HG03469 (cell line): ENCODE measurements around the gene LY6G6F.

ENCODE experiments used
- ATAC-seq: cut with Tn5 transposase; IDR thresholded peaks from one replicate; pipeline ENCODE4 v1.9.1; 2021; ENCODE audit warnings: mild to moderate bottlenecking, moderate library complexity, moderate number of reproducible peaks; ENCODE audit not compliant: unreplicated experiment

LY6G6F gene

DNA sequence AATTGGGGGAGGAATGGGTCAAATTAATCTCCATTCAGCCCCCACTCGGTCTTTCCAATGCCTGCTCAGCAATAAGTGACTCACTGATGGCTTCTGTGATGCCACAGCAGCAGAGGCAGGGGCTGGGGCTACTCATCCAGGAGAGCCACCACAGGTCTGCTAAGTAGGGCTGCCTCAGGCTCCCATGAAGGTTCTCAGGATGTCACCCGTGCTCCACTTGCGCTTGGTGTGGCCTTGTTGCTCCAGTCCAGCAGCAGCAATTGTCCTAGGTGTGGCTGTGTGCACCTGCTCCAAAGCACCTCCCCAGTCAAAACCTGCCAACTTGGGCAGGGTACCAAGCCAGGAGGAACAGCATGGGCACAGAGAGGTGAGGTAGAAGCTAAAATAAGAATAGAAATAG, 15.5 kb downstream of the LY6G6F start:
- ATAC-seq = no peak

DNA sequence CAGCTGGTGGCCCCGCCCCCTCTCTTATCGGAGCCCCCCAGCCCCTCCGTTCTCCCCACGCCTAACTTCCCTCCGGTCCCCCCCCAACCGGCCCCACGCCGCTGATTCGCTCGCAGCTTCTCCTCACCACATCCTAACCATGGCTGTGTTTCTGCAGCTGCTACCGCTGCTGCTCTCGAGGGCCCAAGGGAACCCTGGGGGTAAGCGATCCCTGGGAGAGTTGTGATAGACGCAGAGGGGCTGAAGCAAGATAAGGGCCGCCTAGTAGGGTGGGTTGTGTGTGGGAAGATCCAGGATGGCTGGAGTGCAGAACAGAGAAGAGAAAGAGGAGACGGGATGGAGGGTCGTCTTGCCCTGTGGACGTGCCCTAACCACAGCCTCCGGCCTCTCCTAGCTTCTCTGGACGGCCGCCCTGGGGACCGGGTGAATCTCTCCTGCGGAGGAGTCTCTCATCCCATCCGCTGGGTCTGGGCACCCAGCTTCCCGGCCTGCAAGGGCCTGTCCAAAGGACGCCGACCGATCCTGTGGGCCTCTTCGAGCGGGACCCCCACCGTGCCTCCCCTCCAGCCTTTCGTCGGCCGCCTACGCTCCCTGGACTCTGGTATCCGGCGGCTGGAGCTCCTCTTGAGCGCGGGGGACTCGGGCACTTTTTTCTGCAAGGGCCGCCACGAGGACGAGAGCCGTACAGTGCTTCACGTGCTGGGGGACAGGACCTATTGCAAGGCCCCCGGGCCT, 16.7 kb downstream of the LY6G6F start, which contains the start of gene MPIG6B:
MPIG6B (plus strand) TSS at position 129 of the 735 bp plus-strand sequence; CDS start at position 140, 11 bp downstream.
- no peak for ATAC-seq

DNA sequence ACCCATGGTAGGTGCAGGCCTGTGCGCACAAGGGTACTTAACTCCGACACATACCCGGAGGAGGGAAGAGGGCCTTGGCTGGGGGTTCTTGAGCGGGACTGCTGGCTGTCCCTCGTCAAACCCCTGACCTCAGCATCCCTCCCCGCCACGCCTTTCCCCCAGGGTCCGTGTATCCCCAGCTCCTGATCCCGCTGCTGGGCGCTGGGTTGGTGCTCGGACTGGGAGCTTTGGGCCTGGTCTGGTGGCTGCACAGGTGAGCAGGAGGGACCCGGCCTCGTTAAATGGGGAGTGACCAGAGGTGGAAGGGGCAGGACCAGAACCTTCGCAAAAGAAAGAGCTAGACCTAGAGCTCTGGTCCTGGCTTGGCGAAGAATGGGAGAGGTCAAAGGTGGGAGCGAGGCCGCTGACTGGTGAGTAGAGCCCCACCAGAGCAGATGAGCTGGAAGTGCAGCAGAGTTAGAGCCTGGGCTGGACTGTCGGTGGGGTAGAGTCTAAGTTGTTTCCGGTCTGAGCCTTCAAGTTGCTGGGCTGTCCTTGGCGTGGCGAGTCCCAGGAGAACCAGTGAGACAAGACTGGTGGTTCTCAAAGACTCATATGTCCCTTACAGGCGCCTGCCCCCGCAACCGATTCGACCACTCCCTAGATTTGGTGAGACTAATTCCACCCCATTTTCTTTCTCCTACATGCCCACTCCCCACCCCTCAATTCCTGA, 17.5 kb downstream of the LY6G6F start:
- ATAC-seq = no peak

DNA sequence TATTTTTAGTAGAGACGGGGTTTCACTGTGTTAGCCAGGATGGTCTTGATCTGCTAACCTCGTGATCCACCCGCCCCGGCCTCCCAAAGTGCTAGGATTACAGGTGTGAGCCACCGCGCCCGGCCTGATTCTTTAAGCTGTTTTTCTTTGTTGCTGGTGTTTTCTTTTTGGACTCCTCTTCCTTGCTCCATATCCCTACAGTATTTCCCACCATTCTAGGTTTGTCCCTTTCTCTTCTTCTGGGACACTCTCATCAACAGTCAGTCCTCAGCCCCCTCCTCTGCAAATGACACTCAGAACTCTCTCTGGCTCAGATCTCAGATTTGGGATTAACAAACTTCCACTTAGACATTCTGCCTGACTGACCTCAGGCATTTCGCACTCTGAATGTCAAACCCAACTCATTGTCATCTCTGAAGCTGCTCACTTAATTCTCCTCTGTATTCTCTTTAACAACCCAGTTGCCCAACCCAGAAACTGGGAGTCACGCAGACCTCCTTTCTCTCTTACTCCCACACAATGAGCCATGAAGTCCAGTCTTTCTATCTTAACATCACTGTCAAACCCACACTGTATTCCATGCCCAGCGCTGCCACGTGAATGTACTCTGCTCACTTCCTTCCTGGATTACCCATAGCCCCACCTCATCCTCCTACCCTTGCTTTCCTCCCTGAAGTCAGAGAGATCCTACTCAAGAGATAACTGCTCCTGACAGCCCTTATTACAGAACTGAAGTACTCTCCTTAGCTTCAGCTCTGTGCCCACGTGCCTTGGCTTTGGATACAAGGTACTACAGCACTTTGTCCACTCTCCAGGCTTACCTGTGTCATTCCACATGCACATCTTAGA, 19.1 kb downstream of the LY6G6F start:
- no peak for ATAC-seq

DNA sequence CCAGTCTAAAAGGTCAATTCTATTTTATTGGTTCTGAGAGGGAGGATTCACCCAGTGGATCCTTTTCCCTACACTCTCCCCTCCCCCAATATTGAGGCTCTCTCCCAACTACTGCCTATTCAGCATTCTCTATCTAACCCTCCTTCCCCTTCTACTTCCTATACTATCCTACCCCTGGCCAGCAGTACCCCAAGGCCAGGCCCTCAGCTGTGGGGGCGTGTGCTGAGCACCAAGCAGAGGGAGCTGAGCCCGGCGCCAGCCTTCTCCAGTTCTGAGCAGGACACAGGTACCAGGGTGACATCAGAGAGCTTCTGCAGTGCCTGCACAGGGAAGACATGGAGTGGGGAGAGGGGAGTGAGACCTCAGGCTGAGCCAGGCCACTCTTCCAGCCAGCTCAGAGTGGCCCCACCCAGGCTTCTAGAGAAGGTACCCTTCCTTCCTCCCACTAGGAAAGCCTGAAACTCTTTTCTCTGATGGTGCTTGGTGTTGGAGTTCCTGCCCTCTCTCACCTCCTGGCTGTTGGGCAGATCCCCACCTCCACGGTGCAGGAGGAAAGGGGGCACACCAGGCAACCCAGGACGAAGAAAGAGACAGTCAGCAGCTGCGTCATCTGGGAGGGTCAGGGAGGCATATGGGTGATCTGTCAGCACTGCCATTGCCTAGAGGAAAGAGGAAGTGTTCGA, 20.5 kb downstream of the LY6G6F start:
- ATAC-seq = no peak

DNA sequence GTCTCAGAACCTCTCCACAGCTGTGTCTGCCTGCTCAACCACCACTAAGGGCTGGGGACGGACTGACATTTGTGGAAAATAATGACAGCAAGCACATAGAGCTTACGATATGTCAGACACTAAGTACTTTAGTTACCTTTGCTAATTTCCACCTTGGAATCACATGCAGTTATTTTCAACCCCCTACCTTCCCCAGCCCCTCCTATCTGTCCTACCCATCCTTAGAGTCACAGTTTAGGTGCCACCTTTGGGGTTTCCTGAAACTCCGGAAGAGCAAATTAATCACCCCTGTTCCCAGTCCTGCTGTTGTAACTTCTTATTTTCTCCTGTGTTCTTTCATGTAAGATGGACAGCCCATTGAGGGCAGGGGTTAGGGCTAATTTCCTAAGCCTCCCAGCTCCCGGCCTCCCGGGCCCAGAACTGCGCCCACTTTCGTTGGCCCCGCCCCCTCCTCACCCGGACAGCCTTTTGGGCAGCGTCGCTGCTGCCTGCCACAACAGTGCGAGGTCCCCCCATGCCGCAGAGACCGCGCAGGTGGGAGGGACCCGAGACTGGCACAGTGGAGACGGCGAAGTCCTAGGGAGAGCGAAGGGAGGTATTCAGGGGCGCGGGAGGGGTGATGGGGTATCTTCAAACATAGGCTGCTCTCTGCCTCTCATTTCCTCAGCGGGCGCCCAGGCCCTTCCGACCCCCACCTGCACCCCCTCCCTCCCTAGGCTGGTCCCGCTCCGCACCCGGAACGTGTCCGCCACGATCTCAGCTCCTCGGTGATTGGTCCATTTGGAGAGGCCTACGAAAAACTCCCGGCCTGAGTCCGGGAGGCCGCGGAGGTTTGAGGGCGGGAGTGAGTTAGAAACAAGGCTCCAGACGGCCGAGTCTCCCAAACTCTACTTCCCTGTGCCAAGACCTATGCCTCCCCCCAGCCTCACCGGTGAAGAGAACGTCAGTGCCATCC, 21.3 kb downstream of the LY6G6F start:
- ATAC-seq = no peak

DNA sequence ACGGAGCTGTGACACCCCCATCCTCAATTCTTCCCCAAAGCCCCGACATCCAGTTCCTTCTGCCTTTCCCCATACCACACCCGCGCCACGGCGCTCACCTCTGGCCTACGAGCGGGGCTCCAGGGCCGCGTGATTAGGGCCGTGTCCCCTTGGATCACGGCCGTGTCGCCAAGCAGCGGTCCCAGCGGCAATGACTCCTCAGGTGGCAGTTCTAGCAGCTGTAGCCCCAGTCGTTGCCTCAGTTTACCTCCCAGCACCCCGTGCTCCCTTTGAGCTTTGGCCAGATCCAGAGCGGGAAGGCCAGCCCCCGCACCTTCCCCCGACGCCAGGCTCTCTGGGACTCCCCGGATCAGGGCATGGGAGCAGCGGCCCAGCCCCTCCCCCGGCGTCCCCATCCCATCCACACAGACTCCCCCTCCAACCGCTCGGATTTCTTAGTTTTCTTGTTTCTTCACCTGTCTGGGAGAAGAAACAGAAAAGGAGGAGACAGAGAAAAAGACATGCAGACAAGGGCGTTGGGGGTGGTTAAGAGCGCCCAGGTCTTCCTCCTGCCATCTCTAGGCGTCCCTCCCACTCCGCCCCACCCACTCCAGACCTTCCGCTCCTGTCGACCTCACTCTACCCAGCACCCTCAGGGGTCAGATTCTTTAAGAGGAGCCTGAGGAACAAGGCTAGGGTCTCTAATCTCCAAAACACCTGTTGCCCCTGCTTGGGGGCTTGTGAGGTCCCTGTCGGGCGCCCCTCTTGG, 22.3 kb downstream of the LY6G6F start, which contains the start of gene DDAH2:
DDAH2 (minus strand) TSS at position 533 of the 748 bp plus-strand sequence; CDS start at position 395, 138 bp downstream.
- no peak for ATAC-seq

DNA sequence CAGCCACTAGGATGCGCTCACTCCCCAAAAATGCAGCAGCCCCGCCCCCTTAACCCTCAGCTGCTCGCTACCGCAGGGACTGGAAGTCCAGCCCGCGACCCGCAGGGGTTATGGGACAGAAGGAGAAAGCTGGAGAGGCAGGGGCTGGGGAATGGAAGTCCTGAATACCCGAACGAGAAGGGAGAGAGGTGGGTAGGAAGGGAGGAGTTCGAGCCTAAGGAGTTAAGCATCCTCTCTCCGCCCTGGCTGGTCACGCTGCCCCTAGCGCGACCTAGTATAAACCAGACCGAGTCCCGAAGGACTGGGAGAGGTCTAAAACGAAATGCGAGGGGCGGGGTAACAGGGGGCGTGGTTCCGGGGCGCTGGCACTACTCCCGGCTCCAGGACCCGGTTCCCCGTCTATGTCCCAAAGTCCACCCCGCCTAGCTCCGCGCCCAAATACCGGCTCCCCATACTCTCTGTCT, 22.9 kb downstream of the LY6G6F start:
- no peak for ATAC-seq

DNA sequence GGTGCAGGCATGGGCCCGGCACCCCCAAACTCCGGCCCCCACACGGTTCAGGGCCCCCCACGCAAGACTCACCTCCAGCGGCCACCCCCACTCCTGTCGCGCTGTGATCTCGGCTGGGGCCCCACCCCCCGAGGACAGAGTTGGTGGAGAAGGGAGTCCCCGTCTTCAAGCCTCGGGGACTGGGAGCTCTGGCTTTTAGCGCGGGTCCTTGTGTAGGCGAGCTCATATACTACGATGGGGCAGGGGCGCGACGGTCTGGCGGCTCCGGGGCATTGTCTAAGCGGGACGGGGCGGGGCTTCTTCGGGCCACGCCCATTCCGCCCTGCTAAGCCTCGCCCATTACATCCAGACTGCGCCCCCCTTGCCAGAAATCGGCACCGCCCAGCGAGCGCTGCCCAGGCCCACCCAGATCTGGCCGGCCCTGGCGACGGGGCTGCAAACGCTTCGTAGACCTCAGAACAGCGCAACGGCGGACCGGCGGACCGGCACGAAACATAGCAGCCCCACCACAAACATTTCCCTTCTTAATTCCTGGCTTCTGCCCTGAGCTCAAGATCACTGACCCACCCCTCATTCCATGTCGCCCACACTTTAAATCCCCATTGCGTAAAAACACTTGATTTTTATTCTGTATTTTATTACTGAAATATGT, 23.4 kb downstream of the LY6G6F start:
- no peak for ATAC-seq

DNA sequence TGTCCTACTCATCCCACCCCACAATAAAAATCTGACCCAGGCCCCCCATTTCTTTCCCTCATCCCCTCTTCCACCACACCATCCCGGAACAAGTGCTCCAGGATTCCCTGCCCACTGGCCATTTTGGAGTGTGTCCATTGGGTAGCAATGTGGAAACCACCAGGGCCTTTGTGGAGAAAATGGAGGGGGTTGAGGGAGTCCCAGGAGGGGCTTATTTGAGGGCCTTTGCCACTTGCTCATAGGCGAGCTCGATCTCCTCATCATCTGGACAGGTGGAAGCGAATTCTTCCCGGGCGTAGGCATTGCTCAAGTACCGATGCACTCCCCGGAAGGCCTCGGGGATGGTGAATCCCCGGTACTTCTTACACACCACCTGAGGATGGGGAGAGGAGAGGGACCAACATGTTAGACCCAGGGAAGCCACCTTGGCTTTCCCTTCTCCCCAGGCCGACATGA, 24.0 kb downstream of the LY6G6F start:
- no peak for ATAC-seq

DNA sequence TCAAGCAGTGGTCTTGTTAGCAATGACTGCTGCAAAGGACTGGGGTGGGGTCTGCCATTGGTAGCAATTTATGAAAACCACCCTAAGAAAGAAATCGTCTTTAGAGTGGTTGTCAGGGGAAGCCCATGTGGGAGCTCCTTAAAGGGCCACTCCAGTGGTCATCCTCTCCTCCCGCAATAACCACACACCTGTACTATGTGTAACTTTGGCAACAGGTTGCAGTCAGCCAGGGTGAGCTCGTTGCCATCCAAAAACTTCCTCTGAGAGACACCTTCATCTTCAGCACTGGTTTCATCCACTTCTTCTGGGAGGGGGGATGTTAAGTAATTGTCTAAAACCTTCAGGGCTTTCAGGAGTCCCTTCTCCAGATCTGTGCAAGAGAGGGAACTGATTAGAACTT, 25.4 kb downstream of the LY6G6F start:
- no peak for ATAC-seq

DNA sequence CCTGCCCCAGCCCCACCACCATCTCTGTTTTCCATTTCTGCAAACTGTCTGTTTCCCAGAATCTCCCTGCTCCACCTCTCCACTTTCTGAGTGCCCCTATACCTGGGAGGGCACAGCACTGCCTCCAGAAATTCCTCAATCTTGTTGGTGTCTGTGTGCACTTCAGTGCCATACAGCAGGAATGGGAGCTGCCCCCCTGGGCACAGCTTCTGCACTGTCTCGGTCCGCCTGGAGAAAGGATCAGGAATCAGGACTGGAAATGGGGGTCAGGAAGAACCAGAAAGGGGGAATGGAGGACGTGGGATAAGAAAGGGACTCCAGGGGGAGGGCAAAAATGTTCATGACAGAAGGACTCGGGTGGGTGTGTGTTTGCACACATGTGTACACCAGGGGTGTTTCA, 27.1 kb downstream of the LY6G6F start:
- no peak for ATAC-seq

DNA sequence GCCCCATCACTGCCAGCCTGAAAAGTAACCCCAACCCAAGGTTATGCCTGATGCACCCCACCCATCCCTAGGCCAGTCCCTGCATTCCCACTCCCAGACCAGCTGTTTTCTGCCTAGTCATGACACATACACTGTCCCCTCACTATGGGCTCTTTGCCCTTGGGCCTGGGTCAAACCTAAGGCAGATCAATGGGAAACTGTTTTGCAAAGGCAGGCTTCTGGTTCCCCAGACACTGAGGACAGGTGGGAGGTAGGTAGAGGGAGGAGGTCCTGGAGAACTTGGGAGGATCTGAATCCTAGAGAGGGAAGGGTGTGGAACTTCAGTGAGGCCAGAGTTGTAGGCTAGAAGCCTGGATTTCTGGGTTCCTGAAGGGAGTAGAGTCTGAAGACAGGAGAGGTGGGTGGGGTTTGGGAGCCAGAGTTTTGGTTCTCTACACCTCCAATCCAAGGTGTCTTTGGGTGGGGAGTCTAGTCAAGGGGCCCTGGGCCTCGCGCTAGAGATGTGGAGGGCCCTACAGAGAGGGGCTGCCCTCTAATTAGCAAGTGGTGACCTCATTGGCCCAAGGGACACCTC, 27.7 kb downstream of the LY6G6F start:
- no peak for ATAC-seq

DNA sequence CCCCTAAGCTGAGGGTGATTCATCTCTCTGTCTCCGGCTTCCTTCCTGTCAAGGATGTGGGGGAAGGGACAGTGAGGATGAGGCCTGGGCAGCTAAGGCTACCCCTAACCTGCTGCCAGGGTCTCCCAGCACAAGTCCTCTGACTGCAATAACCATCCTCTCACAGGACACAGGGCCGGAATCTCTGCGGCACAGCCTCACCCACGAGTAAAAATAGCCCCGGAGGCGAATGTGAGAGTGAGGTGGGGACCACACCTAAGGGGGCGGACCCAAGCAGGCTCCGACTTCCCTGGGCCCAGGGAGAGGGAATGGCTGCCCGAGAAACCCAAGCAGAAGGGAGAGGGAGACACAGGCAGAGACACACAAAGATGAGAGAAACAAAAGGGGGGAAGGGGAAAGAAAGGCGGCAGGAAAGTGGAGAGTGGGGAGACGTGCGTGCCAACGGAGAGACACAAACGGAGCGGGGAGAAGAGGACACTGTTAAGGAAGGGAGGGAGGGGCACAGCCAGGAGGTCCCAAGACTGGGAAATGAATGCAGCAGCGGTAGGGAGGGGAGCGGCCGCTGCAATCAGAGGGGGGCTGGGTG, 28.2 kb downstream of the LY6G6F start:
- no peak for ATAC-seq

DNA sequence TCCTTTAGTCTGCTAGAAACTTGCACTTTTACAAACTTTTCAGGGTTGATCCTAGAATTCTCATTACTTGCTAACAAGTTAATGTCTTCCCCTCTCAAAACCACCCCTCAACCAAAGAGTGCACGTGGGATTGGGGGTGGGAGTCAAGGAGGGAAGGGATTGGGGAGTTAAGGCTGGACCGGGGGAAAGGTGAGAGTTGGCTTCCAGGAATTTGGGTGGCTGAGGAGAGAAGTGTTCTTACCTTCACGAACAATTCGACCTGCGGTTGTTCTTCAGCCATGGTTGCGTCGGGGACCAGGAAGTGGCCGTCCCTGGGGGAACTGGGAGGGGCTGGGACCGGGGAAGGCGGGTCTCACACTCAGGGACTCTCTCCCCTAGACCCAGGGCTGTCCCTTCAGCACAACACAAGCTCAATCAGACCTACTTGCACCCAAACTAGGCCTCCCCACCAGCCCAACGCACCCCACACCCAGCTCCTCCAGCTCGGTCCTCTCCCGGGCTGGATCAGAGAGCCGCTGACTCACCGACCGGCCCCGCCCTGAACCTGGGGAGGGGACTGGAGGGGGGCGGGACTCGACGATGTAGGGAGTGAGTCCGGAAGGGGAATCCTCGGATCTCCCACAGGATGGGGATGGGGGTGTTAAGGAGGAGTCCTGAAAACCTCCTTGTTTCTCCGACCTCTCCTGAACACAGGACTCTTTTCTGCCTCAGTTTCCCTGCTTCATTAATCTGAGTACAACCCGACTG, 29.5 kb downstream of the LY6G6F start, which contains the start of gene CLIC1:
CLIC1 (minus strand) TSS at position 510 of the 747 bp plus-strand sequence; CDS start at position 280, 230 bp downstream.
- no peak for ATAC-seq

DNA sequence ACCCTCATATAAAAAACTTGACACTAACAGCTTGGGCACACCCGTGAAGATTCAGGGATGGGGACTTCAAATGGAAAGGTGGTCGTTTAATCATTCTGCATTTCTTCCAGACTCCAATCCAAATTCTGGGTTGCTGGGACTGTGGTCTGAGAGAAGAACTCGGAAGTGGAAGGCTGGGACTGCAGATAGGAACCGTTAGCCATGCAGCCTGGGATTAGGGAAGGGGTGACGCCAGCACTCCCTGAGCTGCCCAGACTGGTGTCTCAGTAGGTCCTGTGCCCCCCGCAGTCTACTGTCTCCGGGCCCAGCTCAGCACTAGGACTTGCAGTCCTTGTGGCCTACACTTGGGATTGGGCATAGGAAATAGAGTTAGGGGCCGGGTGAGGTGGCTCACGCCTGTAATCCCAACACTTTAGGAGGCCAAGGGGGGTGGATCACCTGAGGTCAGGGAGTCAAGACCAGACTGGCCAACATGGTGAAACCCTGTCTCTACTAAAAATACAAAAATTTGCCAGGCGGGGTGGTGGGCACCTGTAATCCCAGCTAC, 30.2 kb downstream of the LY6G6F start:
- ATAC-seq = no peak
